HCT116 (cell line): ENCODE measurements around the gene IL25. TPM values are rescaled to one million over a fixed set of nuclear protein-coding genes. Genes with fewer than 3 reads are reported as not detected.

Source experiments
- ATAC-seq: fragments of 200-7000 bp; cut with Tn5 transposase; 2 replicates; pipeline ENCODE4 v1.9.1; 2020; ENCODE audit warnings: mild to moderate bottlenecking, moderate library complexity
- BruUV-seq: library from RNA; stranded (reverse); fragments of 400-500 nt; replicated peaks from 2 replicates; lab custom pipeline; 2021; lab: Mats Ljungman, UMichigan
- CTCF ChIA-PET: fragments of 300-600 bp; sonication (Branson Sonifier 250); formaldehyde crosslinking; loops from one replicate; lab custom pipeline; 2021; ENCODE audit warnings: antibody characterized with exemption; lab: Charles Lee
- POLR2A ChIA-PET: fragments of 300-600, 350-600 bp; sonication (Branson Sonifier 250); formaldehyde crosslinking; loops from one replicate; lab custom pipeline; 2021; ENCODE audit warnings: antibody characterized with exemption; lab: Charles Lee
- RAD21 ChIA-PET, 2 experiments: fragments of 300-600 bp; sonication (Branson Sonifier 250); formaldehyde crosslinking; loops; one replicate each; lab custom pipeline; 2023; ENCODE audit warnings: low total read pairs in 2 of 2; ENCODE audit not compliant: uncharacterized antibody in 2 of 2, unreplicated experiment in 2 of 2, low non-redundant PET in 1 of 2; lab: Charles Lee
- DNase-seq: peaks from one replicate; pipeline ENCODE4 v3.0.0-alpha.2; 2010; ENCODE audit warnings: low read depth, low spot score
- H2AFZ ChIP-seq: fragments of 200-600 bp; shearing (Covaris generic), sonication (generic); 2 replicates; pipeline ENCODE4 v1.6.1; 2017; ENCODE audit warnings: low read depth, mixed run types, mixed read lengths, antibody characterized with exemption, low read length; ENCODE audit not compliant: poor library complexity, severe bottlenecking
- H3K27ac ChIP-seq: 2 replicates; pipeline ENCODE4 v1.5.1; 2012; ENCODE audit warnings: low read depth, low read length
- H3K27me3 ChIP-seq: fragments of 200-600 bp; sonication (generic); 2 replicates; pipeline ENCODE4 v1.6.1; 2016; ENCODE audit warnings: mixed run types, low read length, mixed read lengths; ENCODE audit not compliant: insufficient read depth
- H3K36me3 ChIP-seq, 2 experiments: fragments of 200-500 bp in 1 of 2; fragments of 200-600 bp in 1 of 2; sonication (Bioruptor generic) in 1 of 2; sonication (generic) in 1 of 2; 2 replicates each; pipeline versions ENCODE4 v1.5.1 to v1.6.1; 2014 to 2016; ENCODE audit warnings: low read length in 2 of 2, inconsistent platforms in 1 of 2, mixed read lengths in 1 of 2, mixed run types in 1 of 2; ENCODE audit not compliant: insufficient read depth in 2 of 2, control insufficient read depth in 1 of 2
- H3K4me1 ChIP-seq, 2 experiments: fragments of 200-600 bp in 1 of 2; sonication (generic) in 1 of 2; 2 replicates each; pipeline versions ENCODE4 v1.5.1 to v1.6.1; 2012 to 2017; ENCODE audit warnings: low read length in 2 of 2, inconsistent platforms in 1 of 2, mild to moderate bottlenecking in 1 of 2, mixed read lengths in 1 of 2, mixed run types in 1 of 2, moderate library complexity in 1 of 2; ENCODE audit not compliant: insufficient read depth in 2 of 2, control insufficient read depth in 1 of 2
- H3K4me2 ChIP-seq: fragments of 200-600 bp; sonication (generic); 2 replicates; pipeline ENCODE4 v1.6.1; 2017; ENCODE audit warnings: mixed run types, low read length, mixed read lengths
- H3K4me3 ChIP-seq, 2 experiments: fragments of 200-600 bp in 1 of 2; sonication (generic) in 1 of 2; replicated peaks in 1 of 2; 2 replicates each; pipeline ENCODE4 v1.5.1; 2011 to 2016; ENCODE audit warnings: low read length in 2 of 2, control low read depth in 1 of 2, low read depth in 1 of 2, mild to moderate bottlenecking in 1 of 2, mixed read lengths in 1 of 2, mixed run types in 1 of 2
- H3K79me2 ChIP-seq: fragments of 200-600 bp; sonication (generic); 2 replicates; pipeline ENCODE4 v1.6.1; 2017; ENCODE audit warnings: mild to moderate bottlenecking, mixed run types, low read length, moderate library complexity, mixed read lengths; ENCODE audit not compliant: insufficient read depth
- H3K9ac ChIP-seq: fragments of 200-600 bp; sonication (generic); 2 replicates; pipeline ENCODE4 v1.6.1; 2016; ENCODE audit warnings: low read length, mixed read lengths
- H3K9me2 ChIP-seq: fragments of 200-600 bp; sonication (generic), shearing (Covaris generic); 2 replicates; pipeline ENCODE4 v1.6.1; 2017; ENCODE audit warnings: mixed run types, mild to moderate bottlenecking, moderate library complexity; ENCODE audit not compliant: insufficient read depth
- H3K9me3 ChIP-seq, 2 experiments: fragments of 200-500 bp in 1 of 2; fragments of 200-600 bp in 1 of 2; sonication (Bioruptor generic) in 1 of 2; sonication (generic) in 1 of 2; 2 replicates each; pipeline ENCODE4 v1.6.1; 2014 to 2017; ENCODE audit warnings: low read length in 2 of 2, mixed read lengths in 2 of 2, inconsistent platforms in 1 of 2, low read depth in 1 of 2, mild to moderate bottlenecking in 1 of 2, mixed run types in 1 of 2, moderate library complexity in 1 of 2; ENCODE audit not compliant: control insufficient read depth in 1 of 2, insufficient read depth in 1 of 2
- H4K20me1 ChIP-seq: fragments of 200-600 bp; sonication (generic), shearing (Covaris generic); 2 replicates; pipeline ENCODE4 v1.6.1; 2017; ENCODE audit warnings: mixed run types, mild to moderate bottlenecking, moderate library complexity; ENCODE audit not compliant: insufficient read depth
- ATF3 ChIP-seq: IDR thresholded peaks from 2 replicates; pipeline ENCODE4 v1.6.1; 2012
- CBX3 ChIP-seq: IDR thresholded peaks from 2 replicates; pipeline ENCODE4 v1.6.1; 2012; ENCODE audit warnings: low read depth
- EGR1 ChIP-seq: IDR thresholded peaks from 2 replicates; pipeline ENCODE4 v1.6.1; 2012; ENCODE audit warnings: low read depth
- JUND ChIP-seq: IDR thresholded peaks from 2 replicates; pipeline ENCODE4 v1.6.1; 2012
- MAX ChIP-seq: IDR thresholded peaks from 2 replicates; pipeline ENCODE4 v1.6.1; 2012
- POLR2A ChIP-seq: IDR thresholded peaks from 2 replicates; pipeline ENCODE4 v1.7.0; 2011; ENCODE audit warnings: borderline replicate concordance; ENCODE audit not compliant: insufficient read depth, insufficient read length; ENCODE audit errors: extremely low read depth
- REST ChIP-seq: IDR thresholded peaks from 2 replicates; pipeline ENCODE4 v1.6.1; 2012; ENCODE audit warnings: low read depth
- SIN3A ChIP-seq: IDR thresholded peaks from 2 replicates; pipeline ENCODE4 v1.6.1; 2012; ENCODE audit warnings: low read depth
- SRF ChIP-seq: IDR thresholded peaks from 2 replicates; pipeline ENCODE4 v1.6.1; 2012; ENCODE audit warnings: low read depth
- YY1 ChIP-seq: IDR thresholded peaks from 2 replicates; pipeline ENCODE4 v1.6.1; 2011; ENCODE audit warnings: low read length, low read depth, moderate library complexity, mild to moderate bottlenecking; ENCODE audit not compliant: insufficient replicate concordance; ENCODE audit errors: extremely low read depth
- ZBTB33 ChIP-seq: IDR thresholded peaks from 2 replicates; pipeline ENCODE4 v1.6.1; 2011; ENCODE audit warnings: mild to moderate bottlenecking, low read length, moderate library complexity; ENCODE audit not compliant: insufficient replicate concordance; ENCODE audit errors: extremely low read depth
- ZFX ChIP-seq: fragments of 450-650 bp; IDR thresholded peaks from 2 replicates; pipeline ENCODE4 v1.6.1; 2017
- ZNF274 ChIP-seq: fragments of 200-500 bp; sonication (Bioruptor generic); IDR thresholded peaks from 2 replicates; pipeline ENCODE4 v1.6.1; 2014; ENCODE audit warnings: mild to moderate bottlenecking, low read depth, low read length, inconsistent platforms
- intact Hi-C: fragments of 100-400 bp; cut with micrococcal nuclease; formaldehyde crosslinking; loops from 2 replicates; pipeline ENCODE4 v1.10.0; 2022
- total RNA-seq: library from RNA; stranded (reverse); gene quantifications from one replicate; pipeline ENCODE4 v1.2.1, GENCODE V29; 2021; ENCODE audit not compliant: unreplicated experiment

The IL25 gene
- total RNA-seq, 1 experiment from 2014 or later = not detected

GRCh38 chr14:23356662-23357061 lies 15.9 kb upstream of the IL25 start:
- ChIA-PET POLR2A (no interaction called here), RAD21 (no interaction called here), CTCF (interaction anchor here (0.6 kb wide), 1 partner anchor 205 kb away, joined by 4 read pairs; no protein-coding TSS in a partner anchor)
- H3K9me2 ChIP-seq = no peaks in the 10 kb centered on the region
- no peak for TF ChIP-seq YY1
- no peak for TF ChIP-seq ZBTB33
- no peak for TF ChIP-seq CBX3
- no peak for TF ChIP-seq ZFX
- no peak for TF ChIP-seq SIN3A
- TF ChIP-seq MAX = no peak
- TF ChIP-seq SRF = no peak
- TF ChIP-seq POLR2A = no peak
- no peaks in the 10 kb centered on the region for H3K27me3 ChIP-seq
- no TSS peak for BruUV-seq
- H4K20me1 ChIP-seq = no peaks in the 10 kb centered on the region
- no peak overlapping the region for H3K4me3 ChIP-seq
- intact Hi-C loops = no loop called here
- H3K4me2 ChIP-seq = no peak overlapping the region
- H3K36me3 ChIP-seq = no peaks in the 10 kb centered on the region
- H3K9me3 ChIP-seq = no peaks in the 10 kb centered on the region
- H3K27ac ChIP-seq = no peak overlapping the region
- H2AFZ ChIP-seq = no peak overlapping the region
- DNase-seq (no peak), ATAC-seq (no peak)
- H3K79me2 ChIP-seq = no peaks in the 10 kb centered on the region
- 0 out of 4 replicates have a peak, but pooled peaks cover 0 to 2% of the 10 kb centered on the region in 2 experiments for H3K4me1 ChIP-seq
- H3K9ac ChIP-seq = no peak overlapping the region

- DNase-seq (no peak), ATAC-seq (no peak)
- ChIA-PET POLR2A (no interaction called here), CTCF (interaction anchor here (0.6 kb wide), 1 partner anchor 206 kb away, joined by 4 read pairs; no protein-coding TSS in a partner anchor), RAD21 (no interaction called here)
- Histone ChIP-seq H3K4me1 (0 out of 4 replicates have a peak, but pooled peaks cover 0 to 2% of the 10 kb centered on the region in 2 experiments), H3K4me3 (no peak overlapping the region), H3K9me3 (no peaks in the 10 kb centered on the region), H3K36me3 (no peaks in the 10 kb centered on the region), H3K27ac (no peak overlapping the region), H3K4me2 (no peak overlapping the region), H2AFZ (no peak overlapping the region), H3K27me3 (no peaks in the 10 kb centered on the region), H3K9me2 (no peaks in the 10 kb centered on the region), H3K9ac (no peak overlapping the region), H4K20me1 (no peaks in the 10 kb centered on the region), H3K79me2 (no peaks in the 10 kb centered on the region)
- intact Hi-C loops = no loop called here
- BruUV-seq = no TSS peak
- TF ChIP-seq ZNF274 (no peak), REST (no peak), ZFX (no peak), ZBTB33 (no peak), JUND (no peak), CBX3 (no peak), ATF3 (no peak), EGR1 (no peak)
Measured at GRCh38 chr14:23357261-23357660, 15.3 kb upstream of the IL25 start.
